HG03064 (cell line): ENCODE measurements around the gene C18orf63.
"Not testable (repeated sequence)": the region's sequence is repeated elsewhere in the genome, so short reads cannot be mapped to it uniquely, and the experiment has no call there.

Source experiments
- ATAC-seq: cut with Tn5 transposase; IDR thresholded peaks from one replicate; pipeline ENCODE4 v1.9.1; 2021; ENCODE audit warnings: low read depth; ENCODE audit not compliant: unreplicated experiment

The C18orf63 gene

DNA sequence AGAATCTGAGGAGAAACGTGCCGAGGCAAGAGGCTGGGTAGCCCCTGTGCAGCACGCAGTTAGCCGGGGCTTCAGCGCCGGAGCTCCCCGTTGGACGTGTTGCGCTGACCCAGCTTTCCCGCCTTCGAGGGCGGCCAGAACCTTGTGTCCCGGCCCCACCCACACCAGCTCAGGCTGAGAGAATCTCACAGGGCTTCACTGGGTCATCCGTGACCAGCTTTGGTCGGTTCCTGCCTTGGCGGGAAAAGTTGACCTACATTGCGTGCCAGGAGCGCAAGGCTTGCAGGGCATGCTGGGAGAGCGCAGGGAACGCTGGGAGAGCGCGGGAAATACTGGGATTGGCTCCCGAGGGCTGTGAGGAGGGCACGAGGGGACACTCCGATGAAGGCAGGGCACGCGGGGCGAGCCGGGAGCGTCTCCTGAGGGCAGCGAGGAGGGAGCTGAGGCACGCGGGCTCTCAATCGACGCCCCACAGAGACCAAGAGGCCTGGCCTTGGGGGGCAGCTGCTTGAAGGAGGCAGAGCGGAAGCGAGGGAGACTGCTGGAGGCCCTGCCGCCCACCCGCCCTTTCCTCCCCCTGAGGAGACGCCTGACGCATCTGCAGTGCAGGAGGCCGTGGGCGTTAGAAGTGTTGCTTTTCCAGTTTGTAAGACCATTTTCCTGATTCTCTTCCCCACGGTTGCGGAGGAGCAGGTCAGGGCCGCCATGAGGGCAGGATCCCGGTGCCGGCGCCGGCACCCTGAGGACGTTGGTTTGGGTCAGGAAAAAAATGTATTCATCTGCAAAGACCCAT lies at the start of gene C18orf63:
Gene C18orf63, plus strand, starts transcription at position 376 of the 793 bp plus-strand sequence. CDS start 2,027 bp downstream, outside the sequence.
- no peak for ATAC-seq

DNA sequence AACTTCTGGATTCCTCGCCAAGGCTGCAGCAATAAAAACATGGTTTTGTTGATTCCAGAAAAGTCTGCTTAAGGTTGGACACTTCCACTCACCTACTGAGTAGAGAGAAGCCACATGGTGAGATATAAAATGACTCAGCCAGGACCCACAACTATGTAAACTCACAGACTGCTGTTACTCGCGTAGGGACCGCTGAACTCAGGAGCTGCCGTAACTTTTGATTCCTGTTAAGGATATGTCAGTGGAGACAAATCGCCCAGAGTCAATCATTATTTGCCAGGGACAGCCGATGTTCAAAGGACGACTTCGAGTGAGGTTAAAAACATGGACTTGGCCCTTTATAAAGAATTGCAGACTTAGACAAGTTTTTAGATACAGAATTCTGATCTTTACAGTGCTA lies 49.5 kb upstream of the C18orf63 start:
- ATAC-seq = no peak

GRCh38 chr18:74268175-74268574 lies 47.5 kb upstream of the C18orf63 start:
- ATAC-seq = no peak

DNA sequence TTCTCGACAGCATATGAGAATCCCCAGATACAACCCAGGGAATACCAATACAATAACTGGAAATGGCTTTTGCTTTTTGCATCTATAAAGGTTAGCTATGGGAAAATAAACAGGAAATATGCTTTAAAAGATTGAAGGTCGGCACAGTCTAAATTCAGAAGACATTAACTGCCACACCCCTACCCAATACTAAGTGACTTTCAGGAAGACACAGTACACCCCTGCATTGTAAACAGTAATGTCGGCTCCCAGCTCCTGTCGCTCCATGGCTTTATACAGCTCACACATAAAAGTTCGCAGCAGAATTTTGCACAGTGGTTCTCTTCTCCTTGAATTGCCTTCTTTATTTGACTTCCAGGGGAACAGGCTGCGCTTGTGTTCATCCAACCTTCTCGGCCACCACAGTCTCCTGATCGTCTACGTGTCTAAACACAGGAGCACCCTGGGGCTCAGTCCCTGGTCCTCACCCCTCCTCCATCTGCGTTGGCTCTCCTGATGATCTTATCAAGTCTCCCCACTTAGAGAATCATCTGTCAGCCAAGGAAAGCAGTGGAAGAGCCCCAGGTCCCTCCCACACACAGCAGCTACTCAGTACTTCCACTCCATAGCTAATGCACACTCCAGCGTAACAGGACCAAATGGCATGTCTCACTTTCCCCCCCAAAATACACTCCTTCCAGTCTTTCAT lies 46.6 kb upstream of the C18orf63 start:
- no peak for ATAC-seq

DNA sequence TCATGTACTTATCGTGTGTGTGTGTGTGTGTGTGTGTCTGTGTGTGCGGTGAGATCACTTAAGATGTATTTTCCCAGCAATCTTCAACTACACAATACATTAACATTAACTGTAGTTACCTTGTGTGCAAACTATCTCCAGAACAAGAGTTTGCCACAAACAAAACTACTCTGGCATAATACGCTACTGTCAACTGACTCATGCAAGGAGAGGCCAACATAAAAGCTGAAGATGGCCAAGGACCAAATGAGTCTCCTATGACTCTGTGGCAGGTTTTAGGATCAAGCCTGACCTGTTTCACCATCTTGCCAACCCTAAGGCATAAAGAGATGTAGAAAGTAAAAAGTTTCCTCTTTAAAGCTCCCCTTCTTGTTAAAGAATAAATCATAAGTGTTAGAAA lies 44.0 kb upstream of the C18orf63 start:
- no peak for ATAC-seq

GRCh38 chr18:74273394-74273793 lies 42.2 kb upstream of the C18orf63 start:
- ATAC-seq = no peak

- no peak for ATAC-seq
These were observed 40.9 kb upstream of the C18orf63 start for GRCh38 chr18:74274700-74275099.

GRCh38 chr18:74275736-74276135 lies 39.9 kb upstream of the C18orf63 start:
- no peak for ATAC-seq

DNA sequence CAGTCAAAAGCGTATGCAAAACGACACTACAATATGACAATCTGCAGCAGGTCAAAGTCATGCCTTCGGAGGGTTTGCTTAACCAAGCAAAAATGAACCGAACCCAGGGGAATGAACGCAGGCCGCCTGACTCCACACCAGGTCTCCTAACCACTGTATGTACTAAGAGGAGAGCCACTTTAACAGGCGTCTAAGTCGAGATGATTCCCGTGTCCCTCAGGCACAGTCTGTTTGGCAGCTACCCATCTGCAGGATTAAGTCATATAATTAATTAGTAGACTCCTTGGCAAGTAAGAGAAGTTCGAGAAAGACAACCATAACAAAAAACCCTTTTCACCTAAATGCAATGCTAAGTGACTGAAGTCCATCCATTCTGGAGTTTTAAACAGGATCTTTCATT lies 39.0 kb upstream of the C18orf63 start:
- ATAC-seq = no peak

DNA sequence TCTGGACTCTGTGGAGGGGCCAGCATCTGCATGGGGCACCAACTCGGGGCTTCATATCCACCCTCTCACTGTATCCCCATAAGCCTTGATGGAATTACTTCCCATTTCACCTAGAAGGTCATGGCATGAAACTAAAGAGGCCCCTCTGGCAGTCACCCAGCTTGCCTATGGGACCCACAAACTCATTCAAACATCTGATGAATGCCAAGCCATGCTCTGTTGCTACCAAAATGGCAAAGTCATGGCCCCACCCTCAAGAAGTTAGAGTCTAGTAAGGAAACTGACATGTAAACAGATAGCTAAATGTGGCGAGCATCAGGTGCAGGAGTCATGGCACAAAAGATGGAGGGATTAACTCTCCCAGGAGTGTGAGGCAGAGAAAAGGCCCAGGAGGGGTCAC lies 38.3 kb upstream of the C18orf63 start:
- ATAC-seq = no peak

- no peak for ATAC-seq
These were observed 37.6 kb upstream of the C18orf63 start for GRCh38 chr18:74278058-74278457.

- no peak for ATAC-seq
These were observed 36.7 kb upstream of the C18orf63 start for GRCh38 chr18:74278983-74279382.

- ATAC-seq = no peak
These were observed 34.3 kb upstream of the C18orf63 start for GRCh38 chr18:74281011-74281979.

GRCh38 chr18:74281980-74282754 lies 33.5 kb upstream of the C18orf63 start:
- no peak for ATAC-seq

GRCh38 chr18:74282755-74283554 lies 32.7 kb upstream of the C18orf63 start:
- no peak for ATAC-seq

GRCh38 chr18:74283646-74284045 lies 32.0 kb upstream of the C18orf63 start:
- no peak for ATAC-seq

GRCh38 chr18:74284191-74284979 lies 31.3 kb upstream of the C18orf63 start:
- ATAC-seq = no peak

DNA sequence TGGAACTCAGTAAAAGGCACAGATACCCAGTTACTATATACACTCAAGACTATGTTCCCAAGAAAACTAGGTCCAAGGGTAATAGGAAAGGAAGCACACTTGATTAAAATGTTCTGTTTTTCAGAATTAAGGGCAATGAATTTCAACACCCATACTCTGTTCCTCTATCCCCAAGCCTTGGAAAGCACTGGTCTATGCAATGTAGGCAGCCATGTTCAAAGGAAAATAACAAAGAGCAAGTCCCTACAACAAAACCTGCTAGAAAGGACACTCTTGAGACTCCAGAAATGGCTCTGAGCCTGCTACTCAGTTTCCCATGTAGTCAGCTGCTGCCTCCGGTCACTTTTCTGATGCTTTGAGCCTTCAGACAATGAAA lies 30.7 kb upstream of the C18orf63 start:
- no peak for ATAC-seq

DNA sequence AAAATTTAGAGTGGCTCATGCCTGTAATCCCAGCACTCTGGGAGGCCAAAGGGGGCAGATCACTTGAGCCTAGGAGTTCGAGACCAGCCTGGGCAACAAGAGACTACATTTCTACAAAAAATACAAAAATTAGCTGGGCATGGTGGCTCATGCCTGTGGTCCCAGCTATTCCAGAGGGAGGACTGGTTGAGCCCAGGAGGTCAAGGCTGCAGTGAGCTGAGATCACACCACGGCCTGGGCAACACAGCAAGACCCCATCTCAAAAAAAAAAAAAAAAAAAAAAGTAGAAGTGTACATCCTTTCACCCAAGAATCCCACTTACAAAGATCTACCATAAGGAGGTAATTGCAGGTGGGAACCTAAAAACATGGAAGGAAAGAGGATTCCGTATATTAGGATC lies 30.1 kb upstream of the C18orf63 start:
- not testable (repeated sequence) for ATAC-seq
